Measurements from ENCODE around the gene GSPT1.

GRCh38 chr16:11890231-11890965 is 25.4 kb downstream of the GSPT1 start:
- TF ChIP-seq, protein P1, sequence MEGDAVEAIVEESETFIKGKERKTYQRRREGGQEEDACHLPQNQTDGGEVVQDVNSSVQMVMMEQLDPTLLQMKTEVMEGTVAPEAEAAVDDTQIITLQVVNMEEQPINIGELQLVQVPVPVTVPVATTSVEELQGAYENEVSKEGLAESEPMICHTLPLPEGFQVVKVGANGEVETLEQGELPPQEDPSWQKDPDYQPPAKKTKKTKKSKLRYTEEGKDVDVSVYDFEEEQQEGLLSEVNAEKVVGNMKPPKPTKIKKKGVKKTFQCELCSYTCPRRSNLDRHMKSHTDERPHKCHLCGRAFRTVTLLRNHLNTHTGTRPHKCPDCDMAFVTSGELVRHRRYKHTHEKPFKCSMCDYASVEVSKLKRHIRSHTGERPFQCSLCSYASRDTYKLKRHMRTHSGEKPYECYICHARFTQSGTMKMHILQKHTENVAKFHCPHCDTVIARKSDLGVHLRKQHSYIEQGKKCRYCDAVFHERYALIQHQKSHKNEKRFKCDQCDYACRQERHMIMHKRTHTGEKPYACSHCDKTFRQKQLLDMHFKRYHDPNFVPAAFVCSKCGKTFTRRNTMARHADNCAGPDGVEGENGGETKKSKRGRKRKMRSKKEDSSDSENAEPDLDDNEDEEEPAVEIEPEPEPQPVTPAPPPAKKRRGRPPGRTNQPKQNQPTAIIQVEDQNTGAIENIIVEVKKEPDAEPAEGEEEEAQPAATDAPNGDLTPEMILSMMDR (IDR thresholded peaks at IDR 0.05) = no peak
- no peak for TF ChIP-seq POLR2AphosphoS5 (IDR thresholded peaks at IDR 0.05)

All from prostate gland (tissue), 2 donors.